Measurements from ENCODE around the gene MGLL.

MGLL gene

DNA sequence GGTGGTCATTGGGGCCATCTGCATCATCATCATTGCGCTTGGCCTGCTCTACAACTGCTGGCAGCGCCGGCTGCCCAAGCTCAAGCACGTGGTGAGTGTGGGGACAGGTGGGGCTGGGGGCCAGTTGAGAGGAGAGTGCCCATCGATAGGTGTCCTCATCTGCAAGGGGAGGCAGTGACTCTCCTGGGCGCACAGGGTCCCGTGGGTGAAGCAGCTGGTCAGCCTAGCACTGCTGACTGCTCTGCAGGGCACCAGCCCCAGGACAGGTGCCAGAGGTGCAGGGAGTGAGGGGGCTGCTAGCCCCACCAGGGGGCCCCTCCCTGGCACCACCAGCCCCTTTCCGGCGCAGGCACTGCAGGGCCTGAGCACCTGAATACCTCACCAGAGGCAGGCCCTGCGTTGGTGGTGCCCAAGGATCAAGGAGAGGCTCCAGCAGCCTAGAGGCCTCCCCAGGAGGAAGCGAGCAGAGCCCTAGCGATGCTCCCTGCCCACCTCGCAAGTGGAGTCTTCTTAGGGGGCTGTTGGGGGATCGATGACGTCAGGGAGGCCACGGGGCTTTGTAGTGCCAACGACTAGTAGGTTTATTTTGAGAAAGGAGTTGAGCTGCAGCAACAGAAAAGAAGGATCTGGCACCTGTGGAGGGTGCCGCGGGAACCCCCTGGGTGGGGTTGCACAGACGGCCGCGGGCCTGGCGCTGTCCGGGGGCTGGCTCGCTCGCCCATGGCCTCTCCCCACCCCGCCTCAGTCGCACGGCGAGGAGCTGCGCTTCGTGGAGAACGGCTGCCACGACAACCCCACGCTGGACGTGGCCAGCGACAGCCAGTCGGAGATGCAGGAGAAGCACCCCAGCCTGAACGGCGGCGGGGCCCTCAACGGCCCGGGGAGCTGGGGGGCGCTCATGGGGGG, 150.5 kb downstream of the MGLL start:
- peak; percentile 82 for DNase-seq

DNA sequence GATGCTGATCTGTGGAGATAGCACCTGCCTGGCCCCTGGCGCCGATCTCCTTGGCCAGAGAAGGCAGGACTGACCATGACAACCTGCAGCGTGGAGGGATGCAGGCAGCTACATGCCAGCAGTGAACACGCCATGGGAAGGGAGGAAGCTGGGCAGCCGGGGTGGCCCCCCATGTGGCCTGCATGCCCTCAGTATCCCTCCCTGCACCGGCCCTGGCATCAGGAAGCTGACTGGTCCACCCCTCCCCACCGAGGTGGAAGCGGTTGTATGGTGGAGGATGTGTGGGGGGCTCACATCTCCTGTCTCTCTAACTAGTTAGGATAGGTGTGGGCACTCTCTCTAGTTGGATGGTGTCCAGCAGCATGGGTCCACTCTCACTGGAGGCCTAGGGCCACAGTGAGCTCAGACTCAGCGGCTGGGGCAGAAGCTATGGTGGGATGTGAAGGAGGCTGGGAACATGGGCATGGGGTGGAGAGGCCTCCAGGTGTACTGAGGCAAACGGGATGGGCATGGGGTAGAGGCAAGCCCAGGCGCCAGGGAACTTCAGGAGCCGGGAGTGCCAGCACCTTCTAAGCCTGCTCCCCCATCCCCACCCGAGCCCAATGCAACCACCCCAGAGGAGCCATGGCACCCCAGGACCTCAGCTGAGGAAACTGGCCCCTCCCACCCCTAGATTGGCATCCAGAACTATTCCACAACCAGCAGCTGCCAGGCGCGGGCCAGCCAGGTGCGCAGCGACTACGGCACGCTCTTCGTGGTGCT, 151.4 kb downstream of the MGLL start:
- DNase-seq, result peak; percentile 55

DNA sequence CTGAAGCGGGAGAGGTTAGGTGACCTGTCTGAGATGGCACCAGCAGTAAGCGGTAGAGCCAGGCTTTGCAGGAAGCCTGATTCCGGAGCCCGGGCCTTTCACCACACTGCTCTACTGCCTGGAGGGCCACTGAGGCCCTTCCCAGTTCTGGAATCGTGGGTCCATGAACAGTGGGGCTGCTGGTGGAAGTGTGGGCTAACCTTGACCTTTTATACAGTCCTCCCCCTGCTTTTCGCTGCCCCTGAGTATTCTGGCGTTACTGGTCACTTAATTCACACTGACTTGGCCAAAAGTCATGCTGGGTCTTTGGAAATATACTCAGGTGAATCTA, 152.1 kb downstream of the MGLL start:
- DNase-seq, result no peak

DNA sequence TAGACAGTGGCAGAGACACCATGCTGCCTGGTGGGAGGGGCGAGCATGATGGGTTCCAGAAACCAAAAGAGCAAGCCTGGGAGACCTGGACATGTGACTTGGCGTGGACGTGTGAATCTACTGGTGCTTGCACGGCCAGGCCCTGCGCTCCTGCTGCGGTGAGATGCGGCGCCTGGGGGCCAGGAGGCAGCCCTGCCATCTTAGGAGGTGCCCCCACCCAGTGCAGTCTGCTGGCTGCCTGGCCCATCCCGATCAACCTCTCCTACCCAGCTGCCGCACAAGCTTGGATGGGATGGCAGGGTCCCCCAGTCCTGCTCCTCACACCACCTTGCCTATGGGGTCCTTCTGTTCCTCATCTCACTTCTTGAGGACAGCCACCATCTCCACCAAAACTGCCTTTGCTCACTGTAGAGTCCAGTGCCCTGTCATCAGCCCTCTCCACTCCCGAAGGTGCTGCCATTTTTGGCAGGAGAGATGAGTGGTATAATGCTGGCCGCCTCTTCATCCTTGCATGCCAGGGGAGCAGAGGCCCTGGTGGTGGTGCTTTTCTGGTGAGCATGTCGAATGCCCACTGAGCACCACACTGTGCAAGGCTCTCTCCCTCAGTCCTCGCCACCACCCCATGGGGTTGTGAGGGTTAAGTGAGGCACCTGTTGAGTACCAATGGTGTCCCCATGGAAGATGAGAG, 152.6 kb downstream of the MGLL start:
- DNase-seq, result peak; percentile 42

DNA sequence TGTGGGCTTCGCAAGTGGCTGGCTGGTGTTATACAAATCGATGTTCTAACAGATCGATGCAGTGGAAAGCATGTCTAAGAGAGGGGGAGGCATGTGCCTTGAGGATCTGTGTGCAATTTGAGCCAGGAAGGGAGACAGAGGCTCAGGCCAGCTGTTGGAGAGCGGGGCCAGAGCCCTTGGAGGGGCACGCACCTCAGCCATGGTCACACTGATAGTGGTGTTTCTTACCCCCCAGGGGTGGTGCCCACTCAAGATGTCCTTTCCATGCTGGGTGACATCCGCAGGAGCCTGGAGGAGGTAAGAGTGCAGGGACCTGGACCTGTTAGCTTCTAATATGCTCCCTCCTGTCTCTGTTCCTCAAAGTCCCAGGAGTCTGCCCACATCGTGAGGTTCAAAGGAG, 153.4 kb downstream of the MGLL start:
- DNase-seq, result peak; percentile 49

DNA sequence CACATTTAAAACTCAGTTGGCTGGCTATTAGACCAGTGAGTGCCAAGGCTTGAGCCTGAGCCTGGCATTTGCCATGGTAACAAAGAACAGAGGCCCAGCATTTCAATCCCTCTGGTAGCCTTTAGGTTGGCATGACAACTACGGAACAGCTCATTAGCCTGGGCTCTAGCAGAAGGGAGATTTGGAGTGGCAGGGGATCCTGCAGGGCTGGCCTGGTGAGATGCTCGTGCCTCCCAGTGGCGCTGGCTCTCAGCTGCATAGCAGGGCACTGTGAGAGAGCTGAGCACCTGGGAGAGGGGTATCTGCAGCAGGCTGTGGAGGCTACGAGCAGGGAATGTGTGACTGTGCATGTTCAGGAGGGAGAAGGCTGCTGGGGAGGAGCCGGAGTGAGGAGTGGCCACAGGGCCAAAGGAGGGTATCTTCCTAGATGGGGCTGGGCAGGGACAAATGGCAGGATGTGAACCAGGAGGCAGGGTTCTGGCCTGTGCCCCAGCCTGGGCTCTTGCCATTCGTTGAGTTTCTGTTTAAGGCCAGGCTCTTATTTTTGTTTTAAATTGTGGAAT, 155.1 kb downstream of the MGLL start:
- DNase-seq, result peak; percentile 30

DNA sequence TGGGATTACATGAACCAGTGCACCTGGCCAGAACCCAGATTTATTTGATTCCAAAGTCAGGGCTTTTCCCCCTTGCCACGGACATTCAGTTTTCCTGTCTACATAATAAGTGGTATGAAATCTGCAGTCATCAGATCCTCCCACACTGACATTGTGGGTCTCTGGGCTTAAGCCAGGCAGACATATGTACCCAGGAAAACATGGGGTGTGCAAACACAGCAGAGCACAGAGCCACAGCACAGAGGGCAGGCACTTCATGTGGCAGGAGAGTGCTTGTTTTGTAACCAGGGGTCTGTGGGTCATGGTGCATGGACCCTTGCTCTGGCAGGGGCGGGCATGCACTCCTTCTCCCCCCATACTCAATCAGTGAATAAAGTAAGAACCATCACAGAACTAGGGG, 155.6 kb downstream of the MGLL start:
- DNase-seq, result no peak

DNA sequence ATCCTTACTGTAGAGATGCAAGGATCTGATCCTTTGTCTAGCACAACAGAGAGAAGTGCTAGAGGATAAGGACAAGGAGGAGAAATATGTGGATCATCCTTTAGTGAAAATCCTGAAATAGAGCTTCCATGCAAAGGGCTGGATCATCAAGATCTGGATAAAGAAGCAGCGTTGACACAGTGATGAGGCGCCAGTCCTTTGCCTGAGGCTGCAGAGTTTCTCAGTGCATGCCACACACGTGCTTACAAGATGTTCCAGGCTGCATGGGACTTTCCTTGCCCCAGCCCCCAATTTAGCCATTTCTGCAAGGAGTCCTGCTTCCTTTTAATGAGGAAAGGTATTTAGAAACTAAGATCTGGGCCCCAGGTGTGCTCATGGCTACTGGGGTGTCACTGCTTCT, 156.7 kb downstream of the MGLL start:
- peak; percentile 15 for DNase-seq

DNA sequence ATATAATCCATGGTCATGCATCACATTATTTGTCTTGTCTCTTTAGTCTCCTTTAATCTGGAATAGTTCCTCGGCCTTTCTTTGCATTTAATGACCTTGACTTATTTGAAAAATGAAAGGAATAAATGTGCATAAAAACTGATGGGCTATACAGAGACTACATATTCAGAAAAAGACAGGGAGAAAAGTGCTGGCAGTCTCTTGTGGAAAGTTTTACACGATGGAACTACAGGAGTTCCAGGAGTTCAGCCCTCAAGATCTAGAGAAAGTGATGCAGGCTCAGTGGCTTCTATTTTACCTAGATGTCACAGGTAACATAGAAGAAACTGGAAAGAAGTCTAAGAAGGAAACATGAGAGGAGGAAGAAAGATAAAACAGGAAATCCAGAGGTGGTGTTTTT, 157.2 kb downstream of the MGLL start:
- DNase-seq, result no peak

DNA sequence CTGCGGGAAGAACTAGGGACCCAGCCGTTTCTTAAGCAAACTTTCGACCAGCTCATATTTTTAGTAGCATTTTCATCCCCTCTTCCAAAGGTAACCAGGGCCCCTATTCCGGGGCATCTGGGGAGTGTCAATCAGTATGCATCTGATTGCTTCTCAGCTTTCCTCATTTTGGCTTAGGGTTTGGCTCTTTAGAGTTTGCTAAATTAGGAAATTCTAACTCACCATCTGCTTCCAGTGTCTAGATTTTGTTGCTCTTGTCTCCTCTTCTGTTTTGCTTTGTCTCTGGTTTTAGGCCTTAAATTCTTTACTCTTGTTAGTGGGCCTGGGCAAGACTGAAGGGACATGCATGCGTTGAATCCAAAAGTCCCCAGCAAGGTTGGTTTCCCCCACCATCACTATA, 159.2 kb downstream of the MGLL start:
- no peak for DNase-seq

DNA sequence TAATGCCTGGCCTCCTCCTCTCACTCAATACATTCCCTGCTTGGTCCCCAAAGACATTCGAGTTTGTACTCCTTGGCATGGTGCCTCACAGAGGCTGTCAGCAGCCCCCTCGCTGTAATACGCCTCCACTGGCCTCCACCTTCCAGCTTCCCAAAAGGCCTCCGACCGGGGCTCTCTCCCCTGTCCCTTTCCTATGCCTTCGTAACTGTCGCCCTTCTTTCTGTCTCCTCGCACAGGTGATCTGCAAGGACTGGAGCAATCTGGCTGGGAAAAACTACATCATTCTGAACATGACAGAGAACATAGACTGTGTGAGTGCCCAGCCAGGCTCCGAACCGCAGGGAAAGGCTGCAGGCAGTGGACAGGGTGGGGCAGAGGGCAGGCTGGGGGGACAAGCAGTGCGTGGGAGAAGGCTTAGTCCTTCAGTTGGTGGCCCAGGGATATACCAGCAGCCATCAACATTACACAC, 160.3 kb downstream of the MGLL start:
- peak; percentile 33 for DNase-seq

DNA sequence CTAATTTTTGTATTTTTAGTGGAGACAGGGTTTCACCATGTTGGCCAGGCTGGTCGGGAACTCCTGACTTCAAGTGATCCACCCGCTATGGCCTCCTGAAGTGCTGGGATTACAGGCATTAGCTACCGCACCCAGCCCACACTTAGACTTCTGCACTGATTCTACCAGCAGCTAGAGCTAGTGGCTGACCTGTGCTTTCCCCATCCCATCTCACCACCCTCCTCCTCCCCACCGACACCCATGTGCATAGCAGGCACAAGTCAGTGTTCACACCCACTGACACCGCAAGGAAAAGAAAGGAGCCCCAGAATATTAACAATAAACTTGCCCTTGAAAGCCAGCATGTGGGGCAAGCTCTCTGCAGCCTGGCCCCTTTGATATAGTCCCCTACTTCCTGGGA, 160.7 kb downstream of the MGLL start:
- DNase-seq, result peak; percentile 19

DNA sequence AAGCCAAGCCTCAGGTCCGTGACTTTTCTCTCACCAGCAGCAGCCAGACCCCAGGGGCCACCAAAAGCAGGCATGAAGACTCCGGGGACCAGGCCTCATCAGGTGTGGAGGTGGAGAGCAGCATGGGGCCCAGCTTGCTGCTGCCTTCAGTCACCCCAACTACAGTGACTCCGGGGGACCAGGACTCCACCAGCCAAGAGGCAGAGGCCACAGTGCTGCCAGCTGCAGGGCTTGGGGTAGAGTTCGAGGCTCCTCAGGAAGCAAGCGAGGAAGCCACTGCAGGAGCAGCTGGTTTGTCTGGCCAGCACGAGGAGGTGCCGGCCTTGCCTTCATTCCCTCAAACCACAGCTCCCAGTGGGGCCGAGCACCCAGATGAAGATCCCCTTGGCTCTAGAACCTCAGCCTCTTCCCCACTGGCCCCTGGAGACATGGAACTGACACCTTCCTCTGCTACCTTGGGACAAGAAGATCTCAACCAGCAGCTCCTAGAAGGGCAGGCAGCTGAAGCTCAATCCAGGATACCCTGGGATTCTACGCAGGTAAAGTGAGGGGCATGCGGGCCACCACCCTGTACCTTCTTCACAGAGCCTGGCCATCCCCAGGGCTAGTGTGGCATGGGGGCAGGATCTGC, 161.6 kb downstream of the MGLL start:
- no peak for DNase-seq

DNA sequence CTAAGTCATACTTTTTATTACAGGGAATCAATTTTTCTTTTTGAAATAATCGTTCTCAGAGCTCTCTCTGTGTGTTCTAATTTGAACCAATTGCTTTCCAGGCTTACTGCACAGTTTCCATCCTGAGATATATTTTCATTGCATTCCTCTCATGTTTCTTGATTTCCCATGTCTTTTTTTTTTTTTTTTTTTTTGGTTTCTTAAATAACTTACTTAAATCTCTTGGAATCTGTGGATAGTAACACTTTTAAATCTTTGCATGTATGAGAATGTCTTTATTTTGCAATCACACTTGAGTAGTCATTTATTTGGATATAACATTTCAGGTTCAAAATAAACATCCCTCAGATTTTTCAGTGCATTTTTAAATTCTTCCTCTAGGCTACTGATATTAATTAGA, 164.1 kb downstream of the MGLL start:
- DNase-seq, result no peak

DNA sequence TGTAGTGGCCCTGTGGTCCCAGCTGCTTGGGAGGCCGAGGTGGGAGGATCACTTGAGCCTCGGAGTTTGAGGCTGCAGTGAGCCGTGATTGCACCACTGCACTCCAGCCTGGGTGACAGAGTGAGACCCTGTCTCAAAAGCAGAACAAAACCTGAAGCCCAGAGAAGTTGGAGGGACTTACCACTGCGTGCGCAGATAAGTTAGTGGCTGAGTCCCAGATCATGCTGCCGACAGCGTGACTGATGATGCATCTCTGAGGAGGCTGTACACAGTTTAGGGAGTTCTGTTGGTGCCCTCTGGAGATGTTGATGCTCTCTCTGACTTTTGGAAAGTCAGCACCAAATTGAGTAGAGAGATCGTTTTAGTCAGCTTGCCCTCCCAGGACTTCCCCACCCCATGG, 165.4 kb downstream of the MGLL start:
- no peak for DNase-seq

DNA sequence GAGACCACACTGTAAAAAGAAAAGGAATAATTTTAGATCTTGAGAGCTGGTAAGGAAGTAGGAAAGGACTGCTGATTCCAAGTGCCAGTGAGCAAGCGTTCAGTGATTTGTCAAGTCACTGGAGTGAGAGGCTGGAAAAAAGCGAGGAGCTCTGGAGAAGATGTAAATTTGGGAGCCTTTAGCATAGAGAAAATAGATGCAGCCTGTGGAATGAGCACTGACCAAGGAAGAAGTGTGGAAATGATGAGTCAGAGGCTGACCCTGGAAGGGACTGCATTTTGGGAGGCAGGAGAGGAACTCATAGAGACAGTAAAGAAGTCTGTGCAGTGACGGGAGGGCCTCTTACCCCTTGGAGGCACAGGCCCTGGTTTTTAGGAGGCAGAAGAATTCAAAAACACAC, 166.7 kb downstream of the MGLL start:
- peak; percentile 40 for DNase-seq

DNA sequence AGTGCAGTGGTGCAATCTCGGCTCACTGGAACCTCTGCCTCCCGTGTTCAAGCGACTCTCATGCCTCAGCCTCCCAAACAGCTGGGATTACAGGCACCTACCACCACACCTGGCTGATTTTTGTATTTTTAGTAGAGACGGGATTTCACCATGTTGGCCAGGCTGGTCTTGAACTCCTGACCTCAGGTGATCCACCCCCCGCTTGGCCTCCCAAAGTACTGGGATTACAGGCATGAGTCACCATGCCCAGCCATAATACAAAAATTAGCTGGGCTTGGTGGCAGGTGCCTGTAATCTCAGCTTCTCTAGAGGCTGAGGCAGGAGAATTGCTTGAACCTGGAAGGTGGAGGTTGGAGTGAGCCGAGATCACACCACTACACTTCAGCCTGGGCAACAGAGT, 167.3 kb downstream of the MGLL start:
- DNase-seq, result peak; percentile 9

DNA sequence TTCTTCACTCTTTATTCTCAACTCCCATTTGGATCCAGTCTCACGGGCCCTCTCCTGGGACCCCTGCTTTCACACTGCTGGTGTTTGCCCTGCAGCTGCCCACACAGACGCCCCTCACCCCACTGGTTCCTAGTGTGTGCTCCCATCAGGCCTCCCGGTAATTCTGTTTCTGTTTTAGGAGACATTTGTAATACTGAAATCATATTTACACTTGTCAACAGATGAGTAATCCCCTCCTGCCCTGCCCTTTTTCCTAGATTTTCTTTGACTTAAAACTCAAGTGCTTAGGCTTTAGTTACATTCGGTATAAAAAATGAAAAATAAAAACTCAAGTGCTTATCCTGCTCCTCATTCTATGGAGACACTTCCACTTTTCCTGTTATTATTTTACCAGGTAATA, 167.9 kb downstream of the MGLL start:
- DNase-seq, result peak; percentile 1

DNA sequence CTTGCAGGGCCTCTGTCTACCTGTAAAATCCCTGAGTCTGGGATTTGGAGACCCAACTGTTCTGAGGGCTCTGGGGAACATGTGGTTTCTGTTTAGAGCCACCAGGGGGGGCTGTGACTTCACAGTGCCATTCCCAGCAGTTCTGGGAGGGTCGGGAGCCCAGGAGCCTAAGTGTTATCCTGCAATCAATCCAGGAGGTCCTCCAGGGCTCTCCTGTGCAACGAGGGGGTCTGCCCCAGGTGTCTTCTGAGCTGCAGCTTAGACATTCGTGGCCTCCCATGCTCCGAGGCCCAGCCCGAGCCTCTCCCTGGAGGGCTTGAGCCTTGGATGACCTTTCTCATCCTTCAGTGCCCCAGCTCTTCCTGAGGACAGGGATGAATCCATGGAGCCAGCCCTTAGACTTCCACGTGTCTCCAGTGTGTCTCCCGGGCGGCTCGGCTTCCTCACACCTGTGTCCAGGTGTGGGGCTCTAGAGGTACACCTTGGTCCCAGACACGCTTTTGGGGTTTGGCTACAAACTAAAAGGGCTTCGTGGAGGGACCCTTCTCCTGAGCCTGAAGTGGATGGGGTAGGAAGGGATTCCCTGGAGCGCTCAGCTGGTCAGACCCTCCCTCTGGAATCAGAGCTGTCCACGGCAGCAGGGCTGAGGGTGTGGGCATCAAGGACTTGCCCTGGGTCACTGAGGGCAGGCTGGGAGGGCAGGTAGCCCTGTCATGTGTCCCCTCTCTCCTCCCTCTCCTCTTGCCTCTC, 169.9 kb downstream of the MGLL start:
- peak; percentile 69 for DNase-seq

DNA sequence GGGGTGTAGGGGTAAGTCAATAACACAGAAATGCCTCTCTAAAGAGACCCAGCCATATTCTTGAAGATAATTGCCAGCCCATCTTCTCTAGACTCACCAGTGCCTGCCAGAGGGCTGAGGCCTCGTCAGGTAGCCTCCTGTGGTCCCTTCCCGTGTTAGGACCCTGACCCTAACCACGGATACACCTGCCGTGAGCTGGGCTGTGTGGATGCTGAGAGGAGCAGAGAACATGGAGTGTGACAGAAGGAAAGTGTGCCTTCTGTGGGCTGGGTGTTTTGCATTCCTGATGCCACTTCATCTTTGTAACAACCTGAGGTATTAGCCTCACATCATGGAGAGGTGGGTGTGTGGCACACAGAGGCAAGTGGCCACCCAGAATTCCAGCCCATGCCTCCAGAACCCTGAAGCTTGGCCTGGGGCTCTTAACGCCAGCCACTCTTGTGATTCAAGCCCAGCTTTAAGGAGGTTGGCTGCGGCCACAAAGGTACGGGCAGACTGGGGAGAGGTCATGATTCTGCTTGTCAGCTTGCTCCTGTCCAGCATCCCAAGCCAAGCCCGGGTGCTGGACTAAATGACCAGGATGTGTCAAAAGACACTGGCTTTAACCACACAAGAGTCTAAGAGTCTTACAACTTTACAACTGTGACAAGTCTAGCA, 170.7 kb downstream of the MGLL start:
- peak; percentile 41 for DNase-seq

DNA sequence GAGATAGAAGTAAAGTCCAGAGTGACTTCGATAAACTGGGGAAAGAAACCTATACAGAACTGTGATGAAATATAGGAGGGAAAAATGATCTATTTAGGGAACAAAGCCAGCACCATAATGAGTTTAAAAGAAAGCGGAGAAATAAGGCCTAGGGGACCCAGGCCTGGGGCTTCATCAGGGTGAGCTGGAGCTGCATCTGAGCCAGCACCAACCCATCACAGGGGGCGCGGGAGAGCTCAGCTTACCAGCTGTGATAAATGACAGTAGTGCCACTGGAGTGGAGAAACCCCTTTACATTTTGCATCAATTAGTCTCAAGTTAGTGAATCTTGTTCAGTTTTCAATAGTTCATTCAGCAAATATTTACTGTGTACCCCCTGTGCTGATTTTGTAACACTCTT, 172.1 kb downstream of the MGLL start:
- DNase-seq, result peak; percentile 4

DNA sequence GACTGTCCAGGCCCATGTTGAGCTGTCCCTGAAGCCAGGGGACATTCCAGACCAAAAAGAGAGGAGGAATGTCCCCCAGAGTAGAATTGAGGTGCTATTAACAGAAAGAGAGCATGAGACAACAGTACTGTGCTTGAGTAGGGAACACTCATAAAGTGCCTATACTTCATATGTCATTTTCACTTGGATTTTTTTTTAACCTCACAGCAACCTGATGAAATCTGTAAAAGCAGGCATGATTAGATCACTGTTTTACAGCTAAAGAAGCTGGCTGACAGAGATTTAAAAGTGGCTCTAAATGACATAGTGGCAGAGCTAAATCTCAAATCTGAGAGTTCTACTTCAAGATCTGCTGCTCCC, 174.5 kb downstream of the MGLL start:
- no peak for DNase-seq
